GM23248 (cell line): Measurements from ENCODE around the gene SMIM13. TPM values are rescaled to one million over a fixed set of nuclear protein-coding genes. Genes with fewer than 3 reads are reported as not detected.
"Not testable (repeated sequence)": the region's sequence is repeated elsewhere in the genome, so short reads cannot be mapped to it uniquely, and the experiment has no call there.

ENCODE experiments used
- DNase-seq: peaks from one replicate; pipeline ENCODE4 v3.0.0-alpha.2; 2015
- H2AFZ ChIP-seq: fragments of 200-600 bp; sonication (generic); 2 replicates; pipeline ENCODE4 v1.6.1; 2016; ENCODE audit warnings: antibody characterized with exemption
- H3F3A ChIP-seq: fragments of 200-600 bp; sonication (generic); 2 replicates; pipeline ENCODE4 v1.6.1; 2016; ENCODE audit warnings: mild to moderate bottlenecking, antibody characterized with exemption, mixed run types; ENCODE audit not compliant: insufficient read depth
- H3K27ac ChIP-seq: fragments of 200-600 bp; sonication (generic); 2 replicates; pipeline ENCODE4 v1.5.1; 2016; ENCODE audit warnings: mild to moderate bottlenecking
- H3K27me3 ChIP-seq: fragments of 200-600 bp; sonication (generic); replicated peaks from 2 replicates; pipeline ENCODE4 v1.6.1; 2016; ENCODE audit warnings: mild to moderate bottlenecking; ENCODE audit not compliant: insufficient read depth
- H3K36me3 ChIP-seq: fragments of 200-600 bp; sonication (generic); 2 replicates; pipeline ENCODE4 v1.6.1; 2016; ENCODE audit warnings: low read depth, mild to moderate bottlenecking
- H3K4me1 ChIP-seq: fragments of 200-600 bp; sonication (generic); 2 replicates; pipeline ENCODE4 v1.6.1; 2016; ENCODE audit warnings: mild to moderate bottlenecking; ENCODE audit not compliant: insufficient read depth
- H3K4me2 ChIP-seq: fragments of 200-600 bp; sonication (generic); one replicate; pipeline ENCODE4 v1.6.1; 2016; ENCODE audit warnings: mild to moderate bottlenecking; ENCODE audit not compliant: unreplicated experiment
- H3K4me3 ChIP-seq: fragments of 200-600 bp; sonication (generic); 2 replicates; pipeline ENCODE4 v1.5.1; 2016; ENCODE audit warnings: mild to moderate bottlenecking
- H3K79me2 ChIP-seq: fragments of 200-600 bp; sonication (generic); 2 replicates; pipeline ENCODE4 v1.6.1; 2016; ENCODE audit warnings: mild to moderate bottlenecking; ENCODE audit not compliant: insufficient read depth
- H3K9ac ChIP-seq: fragments of 200-600 bp; sonication (generic); 2 replicates; pipeline ENCODE4 v1.6.1; 2016; ENCODE audit warnings: mild to moderate bottlenecking
- H3K9me2 ChIP-seq: fragments of 200-600 bp; sonication (generic); 2 replicates; pipeline ENCODE4 v1.6.1; 2016; ENCODE audit warnings: mixed run types, mild to moderate bottlenecking, moderate library complexity; ENCODE audit not compliant: insufficient read depth
- H3K9me3 ChIP-seq: fragments of 200-600 bp; sonication (generic); one replicate; pipeline ENCODE4 v1.6.1; 2017; ENCODE audit warnings: low read depth
- H4K20me1 ChIP-seq: fragments of 200-600 bp; sonication (generic); 2 replicates; pipeline ENCODE4 v1.6.0; 2016; ENCODE audit not compliant: insufficient read depth
- EZH2 ChIP-seq: fragments of 200-600 bp; sonication (generic); IDR thresholded peaks from 2 replicates; pipeline ENCODE4 v1.6.1; 2018; ENCODE audit warnings: antibody characterized with exemption, mild to moderate bottlenecking; ENCODE audit not compliant: insufficient read depth, poor library complexity, severe bottlenecking
- EZH2phosphoT487 ChIP-seq: fragments of 200-600 bp; sonication (generic); IDR thresholded peaks from 2 replicates; pipeline ENCODE4 v1.6.1; 2018; ENCODE audit warnings: antibody characterized with exemption, moderate library complexity, mild to moderate bottlenecking, low read depth; ENCODE audit not compliant: insufficient read depth
- WGBS, 2 experiments: methylation state at CpG; one replicate each; pipeline ENCODE4 v1.1.6; 2015 to 2017; ENCODE audit warnings: low lambda C conversion rate in 2 of 2, low coverage in 1 of 2; ENCODE audit errors: missing lambda C conversion rate in 2 of 2; 5-methylcytosine and 5-hydroxymethylcytosine counted together
- in situ Hi-C: fragments of 300-500 bp; cut with MboI; formaldehyde crosslinking; loops from 2 replicates; pipeline ENCODE4 v1.15.0; 2020
- polyA plus RNA-seq: library from polyadenylated mRNA; unstranded; fragments of >200 nt; fragmentation: Nextera tagmentation; extraction: Ambion mirVana; gene quantifications from 2 replicates; pipeline ENCODE4 v1.2.1, GENCODE V29; 2016
- total RNA-seq: library from RNA; depleted of rRNA; stranded (reverse); fragments of >200 nt; shearing (Covaris generic); gene quantifications from 2 replicates; pipeline ENCODE4 v1.2.3, GENCODE V29; 2014

The SMIM13 gene
- total and polyA plus RNA-seq, 2 experiments from 2014 or later, result 5.1 to 11.3 TPM

DNA sequence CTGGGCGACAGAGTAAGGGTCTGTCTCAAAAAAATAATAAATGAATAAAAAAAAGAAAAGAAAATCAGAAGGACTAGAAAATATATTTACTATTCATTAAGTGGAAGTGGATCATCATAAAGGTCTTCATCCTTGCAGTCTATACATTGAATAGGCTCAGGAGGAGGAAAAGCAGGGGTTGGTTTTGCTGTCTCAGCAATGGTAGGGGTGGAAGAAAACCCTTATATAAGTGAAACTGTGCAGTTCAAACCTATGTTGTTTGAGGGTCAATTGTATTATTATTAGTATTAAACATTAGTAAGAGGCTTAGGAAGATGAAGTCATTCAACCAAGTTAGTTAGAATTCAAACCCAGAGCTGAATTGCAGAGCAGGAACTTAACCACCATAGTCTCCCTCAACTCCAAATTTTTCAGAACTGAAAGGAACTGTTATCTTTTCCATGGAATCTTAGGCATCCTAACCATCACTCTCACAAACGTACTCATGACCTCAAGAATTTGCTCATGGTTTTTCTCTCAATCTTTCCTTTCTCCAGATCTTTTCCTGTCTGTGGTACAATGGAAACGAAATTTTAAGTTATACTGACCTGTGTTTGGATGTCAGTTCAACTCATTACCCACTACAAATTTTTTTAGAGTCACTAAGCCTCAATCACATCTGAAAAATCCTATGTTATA is 7.7 kb upstream of the SMIM13 start:
- TF ChIP-seq EZH2phosphoT487 (no peak), EZH2 (no peak)
- no peak overlapping the region for H3K4me3 ChIP-seq
- H3K27ac ChIP-seq, result no peak overlapping the region

DNA sequence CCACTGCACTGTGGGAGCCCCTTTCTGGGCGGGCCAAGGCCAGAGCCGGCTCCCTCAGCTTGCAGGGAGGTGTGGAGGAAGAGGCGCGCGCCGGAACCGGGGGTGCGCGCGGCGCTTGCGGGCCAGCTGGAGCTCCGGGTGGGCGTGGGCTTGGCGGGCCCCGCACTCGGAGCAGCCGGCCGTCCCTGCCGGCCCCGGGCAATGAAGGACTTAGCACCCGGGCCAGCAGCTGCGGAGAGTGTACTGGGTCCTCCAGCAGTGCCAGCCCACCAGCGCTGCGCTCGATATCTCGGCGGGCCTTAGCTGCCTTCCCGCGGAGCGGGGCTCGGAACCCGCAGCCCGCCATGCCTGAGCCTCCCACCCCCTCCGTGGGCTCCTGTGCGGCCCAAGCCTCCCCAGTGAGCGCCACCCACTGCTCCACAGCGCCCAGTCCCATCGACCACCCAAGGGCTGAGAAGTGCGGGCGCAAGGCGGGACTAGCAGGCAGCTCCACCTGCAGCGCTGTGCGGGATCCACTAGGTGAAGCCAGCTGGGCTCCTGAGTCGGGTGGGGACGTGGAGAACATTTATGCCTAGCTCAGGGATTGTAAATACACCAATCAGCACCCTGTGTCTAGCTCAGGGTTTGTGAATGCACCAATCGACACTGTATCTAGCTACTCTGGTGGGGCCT is 6.4 kb upstream of the SMIM13 start:
- WGBS, 2 experiments, result 51 to 70% methylated on average over 35 to 47 of the region's 47 CpGs

More for the DNA sequence above, 7.7 kb upstream of the SMIM13 start:
- H3K36me3 ChIP-seq, result no peaks in the 10 kb centered on the region
- H3K79me2 ChIP-seq, result no peaks in the 10 kb centered on the region
- WGBS, 2 experiments, result 49 to 53% methylated on average over 3 of the region's 3 CpGs
- no peaks in the 10 kb centered on the region for H3K9me3 ChIP-seq
- H4K20me1 ChIP-seq, result no peaks in the 10 kb centered on the region
- peaks cover 7% of the 10 kb centered on the region for H3K4me1 ChIP-seq
- H3K27me3 ChIP-seq, result no peaks in the 10 kb centered on the region
- H3K9ac ChIP-seq, result no peak overlapping the region
- H3K4me2 ChIP-seq, result peak overlapping the region; percentile 5
- peak; percentile 19 for DNase-seq
- H2AFZ ChIP-seq, result peak overlapping the region; percentile 42; the same call in 1 of the 2 replicates
- H3K9me2 ChIP-seq, result no peaks in the 10 kb centered on the region
- peaks cover 9% of the 10 kb centered on the region; the same call in 1 of the 2 replicates for H3F3A ChIP-seq
- in situ Hi-C loops, result no loop called here

DNA sequence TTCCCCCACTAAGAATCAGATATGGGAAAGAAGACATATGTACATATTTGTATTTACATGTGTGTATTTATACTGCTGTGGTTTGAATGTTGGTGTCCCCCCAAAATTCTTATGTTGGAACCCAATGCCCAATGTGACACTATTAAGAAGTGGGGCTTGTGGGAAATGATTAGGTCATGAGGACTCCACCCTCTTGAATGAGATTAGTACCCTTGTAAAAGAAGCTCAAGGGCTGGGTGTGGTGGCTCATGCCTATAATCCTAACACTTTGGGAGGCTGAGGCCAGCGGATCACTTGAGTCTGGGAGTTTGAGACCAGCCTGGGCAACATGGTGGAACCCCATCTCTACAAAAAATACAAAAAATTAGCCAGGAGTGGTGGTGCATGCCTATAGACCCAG is 3.9 kb upstream of the SMIM13 start:
- no peak overlapping the region for H3K4me3 ChIP-seq
- no peak for DNase-seq
- H3K4me1 ChIP-seq, result peaks cover 12% of the 10 kb centered on the region
- no peaks in the 10 kb centered on the region for H3K9me3 ChIP-seq
- H3K9me2 ChIP-seq, result no peaks in the 10 kb centered on the region
- no peak overlapping the region for H3K4me2 ChIP-seq
- no peak overlapping the region for H2AFZ ChIP-seq
- no peak overlapping the region for H3K9ac ChIP-seq
- H3K27ac ChIP-seq, result no peak overlapping the region
- no peaks in the 10 kb centered on the region for H4K20me1 ChIP-seq
- no peaks in the 10 kb centered on the region for H3K27me3 ChIP-seq
- H3K36me3 ChIP-seq, result no peaks in the 10 kb centered on the region
- 96 to 100% methylated on average over 1 of the region's 1 CpG for WGBS, 2 experiments
- peaks cover 23% of the 10 kb centered on the region for H3F3A ChIP-seq
- TF ChIP-seq EZH2phosphoT487, result no peak
- TF ChIP-seq EZH2, result no peak
- peaks cover 5% of the 10 kb centered on the region for H3K79me2 ChIP-seq
- in situ Hi-C loops, result no loop called here

More for the DNA sequence above, 6.4 kb upstream of the SMIM13 start:
- in situ Hi-C loops, H3K9ac ChIP-seq, H3K27ac ChIP-seq, H3K36me3 ChIP-seq, H3K9me3 ChIP-seq, H3K9me2 ChIP-seq, DNase-seq, H4K20me1 ChIP-seq, H3K4me1 ChIP-seq, H3K79me2 ChIP-seq, H3F3A ChIP-seq, H3K4me2 ChIP-seq, H3K27me3 ChIP-seq: not testable (repeated sequence)
- Histone ChIP-seq H3K4me3 (0 out of 2 replicates have a peak overlapping the region, but pooled peaks have one; percentile 31), H2AFZ (peak overlapping the region; percentile 25; the same call in 1 of the 2 replicates)

DNA sequence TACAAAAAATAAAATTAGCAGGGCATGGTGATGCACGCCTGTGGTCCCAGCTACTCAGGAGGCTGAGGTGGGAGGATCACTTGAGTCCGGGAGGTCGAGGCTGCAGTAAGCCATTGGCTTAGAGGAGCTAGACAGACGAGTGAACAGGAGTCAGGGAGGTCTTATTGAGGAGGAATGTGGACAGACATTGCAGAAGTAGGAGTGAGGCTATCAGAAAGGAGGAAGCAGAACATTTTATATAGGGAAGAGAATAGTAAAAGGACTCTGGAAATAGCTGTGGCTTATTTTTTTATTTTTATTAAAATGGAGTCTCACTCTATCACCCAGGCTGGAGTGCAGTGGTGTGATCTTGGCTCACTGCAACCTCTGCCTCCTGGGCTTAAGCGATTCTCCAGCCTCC is 2.5 kb upstream of the SMIM13 start:
- H3K4me1 ChIP-seq, result peaks cover 20% of the 10 kb centered on the region
- H3K27me3 ChIP-seq, in situ Hi-C loops: not testable (repeated sequence)

More for the DNA sequence above, 2.5 kb upstream of the SMIM13 start:
- not testable (repeated sequence) for H3K27ac ChIP-seq, H3K4me3 ChIP-seq, H4K20me1 ChIP-seq, H3K9me2 ChIP-seq, H3K9me3 ChIP-seq, H3K9ac ChIP-seq, H2AFZ ChIP-seq, H3K36me3 ChIP-seq, DNase-seq, H3K4me2 ChIP-seq
- 96 to 98% methylated on average over 5 of the region's 5 CpGs for WGBS, 2 experiments
- peaks cover 19% of the 10 kb centered on the region for H3K79me2 ChIP-seq
- peaks cover 25% of the 10 kb centered on the region for H3F3A ChIP-seq
